ENCODE measurements around the gene NDUFAF4. TPM values are rescaled to one million over a fixed set of nuclear protein-coding genes. Genes with fewer than 3 reads are reported as not detected.

NDUFAF4 gene
- total and polyA plus RNA-seq, 2 experiments from 2014 or later: 35.1 to 233 TPM

- TF ChIP-seq ETS1 (IDR thresholded peaks at IDR 0.05): no peak
- TF ChIP-seq ZNF114 (CRISPR knock-in tag; IDR thresholded peaks at IDR 0.05): no peak
- no peak for TF ChIP-seq ZNF331 (CRISPR knock-in tag; IDR thresholded peaks at IDR 0.05; ENCODE audit: low read depth)
- no peak for TF ChIP-seq EZH2phosphoT487 (IDR thresholded peaks at IDR 0.05; ENCODE audit: unreplicated experiment)
- no peak for TF ChIP-seq REST (IDR thresholded peaks at IDR 0.05; ENCODE audit: unreplicated experiment)
- no peak for TF ChIP-seq NANOG (IDR thresholded peaks at IDR 0.05; ENCODE audit: borderline replicate concordance)
Observed at GRCh38 chr6:96917098-96917497, 19.4 kb upstream of the NDUFAF4 start (continued).

- ATAC-seq: no peak
- H3K4me3 ChIP-seq: no peak overlapping the region
- DNase-seq (ENCODE audit: low spot score): no peak
- H3K9me2 ChIP-seq (ENCODE audit: insufficient read depth): no peaks in the 10 kb centered on the region
- H3F3A ChIP-seq (replicated peaks; ENCODE audit: low read depth): no peaks in the 10 kb centered on the region
- no peak overlapping the region for H3K27ac Mint-ChIP-seq
- no peaks in the 10 kb centered on the region for H3K36me3 Mint-ChIP-seq (ENCODE audit: low read depth)
- H3K27me3 ChIP-seq (ENCODE audit: insufficient read depth): no peaks in the 10 kb centered on the region
- no peaks in the 10 kb centered on the region for H3K79me2 ChIP-seq (replicated peaks; ENCODE audit: insufficient read depth)
- H3K27me3 Mint-ChIP-seq (ENCODE audit: insufficient read depth, low read depth, poor library complexity): no peaks in the 10 kb centered on the region
- H3K4me2 ChIP-seq: no peak overlapping the region
- H3K27ac ChIP-seq (ENCODE audit: low read depth): no peak overlapping the region
- no peaks in the 10 kb centered on the region for H3K4me1 ChIP-seq (ENCODE audit: insufficient read depth)
- H3K4me1 Mint-ChIP-seq: peaks cover 7% of the 10 kb centered on the region
- H3K4me3 Mint-ChIP-seq: no peak overlapping the region
- H3K36me3 ChIP-seq (ENCODE audit: insufficient read depth): no peaks in the 10 kb centered on the region
- H2AFZ ChIP-seq: no peak overlapping the region
- no peaks in the 10 kb centered on the region for H4K20me1 ChIP-seq (replicated peaks; ENCODE audit: insufficient read depth)
- no peaks in the 10 kb centered on the region for H3K9me3 Mint-ChIP-seq
- TF ChIP-seq JUNB (IDR thresholded peaks at IDR 0.05; ENCODE audit: unreplicated experiment): no peak
- no peak for TF ChIP-seq NANOG (IDR thresholded peaks at IDR 0.05; ENCODE audit: borderline replicate concordance)
- no peak for TF ChIP-seq CREB1 (CRISPR knock-in tag; IDR thresholded peaks at IDR 0.05; ENCODE audit: low read depth)
- TF ChIP-seq ZNF114 (CRISPR knock-in tag; IDR thresholded peaks at IDR 0.05): no peak
- no peak for TF ChIP-seq REST (IDR thresholded peaks at IDR 0.05; ENCODE audit: unreplicated experiment)
- no peak for TF ChIP-seq ZNF331 (CRISPR knock-in tag; IDR thresholded peaks at IDR 0.05; ENCODE audit: low read depth)
- TF ChIP-seq EZH2 (IDR thresholded peaks at IDR 0.05; ENCODE audit: low read depth, unreplicated experiment): no peak
- no peak for TF ChIP-seq ZNF462 (CRISPR knock-in tag; IDR thresholded peaks at IDR 0.05)
Observed at GRCh38 chr6:96913621-96914020, 15.9 kb upstream of the NDUFAF4 start.
